ENCODE data around the gene PREX1.

Gene PREX1

GRCh38 chr20:48834278-48834677 lies 6.5 kb upstream of the PREX1 start:
- ChIA-PET POLR2A (ENCODE audit: low non-redundant PET) (no interaction called here), CTCF (no interaction called here)
- DNase-seq (ENCODE audit: low spot score), result no peak
- TF ChIP-seq CTCF (conservative IDR thresholded peaks at IDR 0.05; ENCODE audit: low read depth), result no peak
- H3K27ac ChIP-seq, result no peak overlapping the region

- H3K27ac ChIP-seq, result no peak overlapping the region
- no peak for DNase-seq (ENCODE audit: low spot score)
- ChIA-PET CTCF (interaction anchor here (0.6 to 1.4 kb wide), 4 partner anchors 61 to 212 kb away, joined by 3 to 10 read pairs (median 4); no protein-coding TSS in a partner anchor), POLR2A (ENCODE audit: low non-redundant PET) (no interaction called here)
- no peak for TF ChIP-seq CTCF (conservative IDR thresholded peaks at IDR 0.05; ENCODE audit: low read depth)
Measured at GRCh38 chr20:48832405-48832730, 4.6 kb upstream of the PREX1 start.

- no peak for TF ChIP-seq CTCF (conservative IDR thresholded peaks at IDR 0.05; ENCODE audit: low read depth)
- POLR2A ChIA-PET (ENCODE audit: low non-redundant PET), result no interaction called here
- CTCF ChIA-PET, result interaction anchor here (0.5 to 1.4 kb wide), 4 partner anchors 62 to 387 kb away, joined by 3 to 8 read pairs (median 4); partner anchors contain the start of gene DDX27
- peak; percentile 73 for DNase-seq (ENCODE audit: low spot score)
- no peak overlapping the region for H3K27ac ChIP-seq
Measured at GRCh38 chr20:48831718-48832404, 4.1 kb upstream of the PREX1 start.

DNA sequence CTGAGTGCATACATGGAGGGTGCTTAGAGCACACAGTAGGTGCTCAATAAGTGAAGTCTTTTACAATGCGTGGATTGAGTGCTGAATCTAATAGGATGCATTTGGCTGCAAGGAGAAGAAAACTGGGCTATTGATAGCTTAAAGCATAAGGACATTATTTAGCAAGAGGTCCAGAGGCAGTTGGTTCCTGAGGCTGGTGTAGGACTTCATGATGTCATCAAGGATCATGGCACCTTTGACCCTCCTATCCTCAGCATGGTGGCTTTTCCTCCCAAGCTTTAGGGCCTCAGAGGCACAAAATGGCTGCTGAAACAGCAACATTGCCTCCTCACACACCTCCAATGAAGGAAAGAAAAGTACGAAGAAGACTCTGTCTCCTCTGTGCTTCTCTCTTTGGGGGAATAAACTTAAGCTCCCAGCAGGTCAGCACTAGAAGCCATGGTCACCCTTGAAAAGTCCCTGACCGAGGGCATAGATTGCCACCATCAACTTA lies 3.1 kb upstream of the PREX1 start:
- TF ChIP-seq CTCF (conservative IDR thresholded peaks at IDR 0.05; ENCODE audit: low read depth), result no peak
- ChIA-PET CTCF (interaction anchor here (0.5 to 0.9 kb wide), 2 partner anchors 173 to 388 kb away, joined by 4 to 8 read pairs; partner anchors contain the start of gene DDX27), POLR2A (ENCODE audit: low non-redundant PET) (no interaction called here)
- H3K27ac ChIP-seq, result no peak overlapping the region
- no peak for DNase-seq (ENCODE audit: low spot score)

DNA sequence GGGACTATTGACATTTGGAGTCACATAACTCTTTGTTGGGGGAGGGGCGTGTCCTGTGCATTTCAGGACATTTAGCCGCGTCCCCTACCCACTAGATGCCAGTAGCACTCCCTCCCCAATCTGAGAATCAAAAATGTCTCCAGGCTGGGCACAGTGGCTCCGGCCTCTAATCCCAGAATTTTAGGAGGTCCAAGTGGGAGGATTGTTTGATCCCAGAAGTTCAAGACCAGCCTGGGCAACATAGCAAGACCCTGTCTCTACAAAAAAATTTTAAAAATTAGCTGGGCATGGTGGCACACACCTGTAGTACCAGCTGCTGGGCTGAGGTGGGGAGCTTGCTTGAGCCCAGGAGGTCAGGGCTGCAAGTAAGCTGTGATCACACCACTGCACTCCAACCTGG lies 2.1 kb upstream of the PREX1 start:
- no peak for DNase-seq (ENCODE audit: low spot score)
- no peak for TF ChIP-seq CTCF (conservative IDR thresholded peaks at IDR 0.05; ENCODE audit: low read depth)
- CTCF ChIA-PET, result interaction anchor here (0.9 kb wide), 1 partner anchor 172 kb away, joined by 4 read pairs; no protein-coding TSS in a partner anchor
- POLR2A ChIA-PET (ENCODE audit: low non-redundant PET), result interaction anchor here (0.6 kb wide), 1 partner anchor 81 kb away, joined by 3 read pairs; no protein-coding TSS in a partner anchor
- H3K27ac ChIP-seq, result no peak overlapping the region

DNA sequence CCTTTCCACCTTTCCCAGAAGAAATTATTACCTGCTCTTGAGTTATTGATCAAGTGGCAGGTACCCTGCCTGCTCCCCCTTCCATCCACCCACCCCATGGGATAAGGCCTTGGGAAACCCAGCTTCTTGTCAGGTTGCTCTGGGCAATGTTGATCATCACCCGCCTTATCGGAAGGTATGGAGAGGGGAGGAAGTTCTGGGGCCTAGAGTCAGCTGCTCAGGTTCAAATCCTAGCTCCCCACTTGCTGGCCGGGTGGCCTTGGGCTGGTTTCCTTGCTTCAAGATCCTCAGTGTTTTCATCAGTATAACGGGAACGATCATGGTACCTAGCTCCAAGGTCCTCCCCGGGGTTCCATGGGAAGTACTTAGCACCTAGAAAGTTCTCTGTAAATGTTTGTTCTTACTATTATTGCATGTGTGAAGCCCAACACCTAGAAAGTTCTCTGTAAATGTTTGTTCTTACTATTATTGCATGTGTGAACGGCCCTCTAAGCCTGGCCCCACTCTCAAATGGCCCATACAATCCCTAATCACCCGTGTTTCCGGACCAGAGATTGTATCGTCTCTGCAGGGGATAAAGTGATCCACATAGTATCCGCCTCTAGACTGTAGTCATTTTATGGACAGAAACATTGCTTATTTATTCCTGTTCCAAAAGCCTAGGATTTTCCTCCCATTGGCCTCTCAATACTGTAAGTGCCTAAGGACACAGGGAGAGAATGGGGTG lies 1.1 kb upstream of the PREX1 start:
- POLR2A ChIA-PET (ENCODE audit: low non-redundant PET), result no interaction called here
- no peak overlapping the region for H3K27ac ChIP-seq
- CTCF ChIA-PET, result interaction anchor here (1.1 to 3.5 kb wide), 2 partner anchors 76 to 171 kb away, joined by 6 to 17 read pairs; no protein-coding TSS in a partner anchor
- TF ChIP-seq CTCF (conservative IDR thresholded peaks at IDR 0.05; ENCODE audit: low read depth), result no peak
- DNase-seq (ENCODE audit: low spot score), result no peak
